Coronary artery (tissue), 2 donors: Measurements from ENCODE around the gene PEX5L.
A peak's percentile ranks its signal among the peaks of the same experiment; 100 is the strongest.

Experiments
- DNase-seq: peaks from one replicate; pipeline ENCODE4 v3.0.0-alpha.2; 2017; ENCODE audit warnings: low spot score
- H3K27ac ChIP-seq, 2 donors: fragments of 200-600 bp; sonication (generic); one replicate each; pipeline ENCODE4 v1.5.1; 2016 to 2019
- H3K4me3 ChIP-seq: fragments of 200-600 bp; sonication (generic); 2 replicates; pipeline ENCODE4 v1.5.1; 2016; ENCODE audit warnings: mild to moderate bottlenecking, moderate library complexity
- CTCF ChIP-seq: fragments of 200-600 bp; sonication (generic); IDR thresholded peaks from one replicate; pipeline ENCODE4 v1.5.1; 2019; ENCODE audit warnings: antibody characterized with exemption

PEX5L gene

GRCh38 chr3:180036671-180037455 lies at the start of gene PEX5L:
PEX5L (minus strand) TSS chr3:180036937; CDS start chr3:180036599, 338 bp downstream.
- Histone ChIP-seq H3K27ac (no peak within 1 kb of the TSS), H3K4me3 (peak within 1 kb of the TSS; percentile 62)
- TF ChIP-seq CTCF = no peak
- DNase-seq = no peak

GRCh38 chr3:180085122-180085710 lies 48.5 kb upstream of the PEX5L start:
- no peak for TF ChIP-seq CTCF
- DNase-seq = no peak

GRCh38 chr3:180082699-180083098 lies 46.0 kb upstream of the PEX5L start:
- Histone ChIP-seq H3K27ac (no peak overlapping the region), H3K4me3 (no peak overlapping the region)
- TF ChIP-seq CTCF = no peak
- DNase-seq = no peak

More at GRCh38 chr3:180085122-180085710, 48.5 kb upstream of the PEX5L start:
- H3K27ac ChIP-seq = no peak overlapping the region
- no peak overlapping the region for H3K4me3 ChIP-seq

GRCh38 chr3:180078592-180078991 lies 41.9 kb upstream of the PEX5L start:
- no peak for DNase-seq
- TF ChIP-seq CTCF = no peak
- Histone ChIP-seq H3K4me3 (no peak overlapping the region), H3K27ac (no peak overlapping the region)

GRCh38 chr3:180073561-180073960 lies 36.8 kb upstream of the PEX5L start:
- H3K27ac ChIP-seq = no peak overlapping the region
- no peak overlapping the region for H3K4me3 ChIP-seq
- no peak for TF ChIP-seq CTCF
- DNase-seq = no peak

GRCh38 chr3:180072786-180073185 lies 36.0 kb upstream of the PEX5L start:
- Histone ChIP-seq H3K4me3 (no peak overlapping the region), H3K27ac (no peak overlapping the region)
- no peak for TF ChIP-seq CTCF
- no peak for DNase-seq

- TF ChIP-seq CTCF = no peak
- no peak overlapping the region for H3K4me3 ChIP-seq
- no peak overlapping the region for H3K27ac ChIP-seq
- no peak for DNase-seq
Measured at GRCh38 chr3:180070925-180071324, 34.2 kb upstream of the PEX5L start.
